ENCODE data around the gene IFNG. TPM values are rescaled to one million over a fixed set of nuclear protein-coding genes. Genes with fewer than 3 reads are reported as not detected.

Gene IFNG
- total and polyA plus RNA-seq, 2 experiments from 2014 or later, result 0.11 TPM; not detected in 1

DNA sequence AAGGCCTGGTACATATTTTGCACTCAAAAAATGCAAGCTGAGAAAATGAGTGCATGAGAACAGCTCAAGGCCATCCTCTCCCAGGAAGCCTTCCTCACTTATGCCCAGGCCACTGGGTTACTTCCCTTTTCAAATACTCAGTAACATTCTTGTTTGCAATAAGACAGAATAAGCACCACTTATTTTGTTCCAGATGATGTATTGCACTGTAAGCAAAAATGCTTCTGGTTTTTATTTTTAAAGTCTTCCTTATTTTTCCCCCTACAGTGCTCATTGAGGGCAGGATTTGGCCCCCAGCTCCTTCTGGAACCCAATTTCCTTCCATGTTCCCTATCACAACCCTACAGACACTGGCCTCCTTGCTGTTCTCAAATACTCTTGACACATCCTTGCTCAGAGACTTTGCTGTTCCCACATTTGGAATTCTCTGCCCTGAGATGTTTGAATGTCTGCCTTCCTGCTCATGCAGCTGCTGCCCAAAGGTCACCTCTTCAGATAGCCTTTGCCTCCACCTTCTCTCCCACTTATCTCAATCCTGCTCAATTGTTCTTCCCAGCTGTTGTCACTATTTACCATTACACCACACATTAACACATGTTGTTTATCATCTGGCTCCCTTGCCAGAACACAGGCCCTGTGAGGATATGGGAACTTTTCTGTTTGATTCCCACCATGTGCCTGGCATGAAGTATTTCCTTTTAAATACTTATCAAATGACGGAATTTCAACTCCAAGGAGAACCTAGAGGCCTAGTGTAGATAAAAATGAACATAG is 49.9 kb downstream of the IFNG start:
- DNase-seq (ENCODE audit: low read depth in 1 of 2, low spot score in 1 of 2), result peak in 1 of 2 donors; percentile 24
- Histone ChIP-seq H3K4me3 (no peak overlapping the region), H3K27me3 (no peaks in the 10 kb centered on the region), H3K9me3 (ENCODE audit: low read depth) (no peaks in the 10 kb centered on the region), H3K36me3 (no peaks in the 10 kb centered on the region), H3K27ac (peak overlapping the region; percentile 81), H3K4me1 (ENCODE audit: low read depth) (peaks cover 9% of the 10 kb centered on the region)
- TF ChIP-seq, protein P1, sequence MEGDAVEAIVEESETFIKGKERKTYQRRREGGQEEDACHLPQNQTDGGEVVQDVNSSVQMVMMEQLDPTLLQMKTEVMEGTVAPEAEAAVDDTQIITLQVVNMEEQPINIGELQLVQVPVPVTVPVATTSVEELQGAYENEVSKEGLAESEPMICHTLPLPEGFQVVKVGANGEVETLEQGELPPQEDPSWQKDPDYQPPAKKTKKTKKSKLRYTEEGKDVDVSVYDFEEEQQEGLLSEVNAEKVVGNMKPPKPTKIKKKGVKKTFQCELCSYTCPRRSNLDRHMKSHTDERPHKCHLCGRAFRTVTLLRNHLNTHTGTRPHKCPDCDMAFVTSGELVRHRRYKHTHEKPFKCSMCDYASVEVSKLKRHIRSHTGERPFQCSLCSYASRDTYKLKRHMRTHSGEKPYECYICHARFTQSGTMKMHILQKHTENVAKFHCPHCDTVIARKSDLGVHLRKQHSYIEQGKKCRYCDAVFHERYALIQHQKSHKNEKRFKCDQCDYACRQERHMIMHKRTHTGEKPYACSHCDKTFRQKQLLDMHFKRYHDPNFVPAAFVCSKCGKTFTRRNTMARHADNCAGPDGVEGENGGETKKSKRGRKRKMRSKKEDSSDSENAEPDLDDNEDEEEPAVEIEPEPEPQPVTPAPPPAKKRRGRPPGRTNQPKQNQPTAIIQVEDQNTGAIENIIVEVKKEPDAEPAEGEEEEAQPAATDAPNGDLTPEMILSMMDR (IDR thresholded peaks at IDR 0.05; ENCODE audit: low read depth, low read length), result no peak

- Histone ChIP-seq H3K27ac (peak overlapping the region; percentile 81), H3K36me3 (no peaks in the 10 kb centered on the region), H3K4me1 (ENCODE audit: low read depth) (peaks cover 9% of the 10 kb centered on the region), H3K4me3 (no peak overlapping the region), H3K27me3 (no peaks in the 10 kb centered on the region), H3K9me3 (ENCODE audit: low read depth) (no peaks in the 10 kb centered on the region)
- TF ChIP-seq, protein P1 (IDR thresholded peaks at IDR 0.05; ENCODE audit: low read depth, low read length), result no peak
- no peak for DNase-seq (ENCODE audit: low read depth in 1 of 2, low spot score in 1 of 2)
Observed at GRCh38 chr12:68109001-68109400, 50.5 kb downstream of the IFNG start.

GRCh38 chr12:68106660-68107059 is 52.9 kb downstream of the IFNG start:
- Histone ChIP-seq H3K4me1 (ENCODE audit: low read depth) (peaks cover 9% of the 10 kb centered on the region), H3K9me3 (ENCODE audit: low read depth) (no peaks in the 10 kb centered on the region), H3K27me3 (no peaks in the 10 kb centered on the region), H3K4me3 (no peak overlapping the region), H3K36me3 (no peaks in the 10 kb centered on the region), H3K27ac (no peak overlapping the region)
- DNase-seq (ENCODE audit: low read depth in 1 of 2, low spot score in 1 of 2), result no peak
- TF ChIP-seq, protein P1 (IDR thresholded peaks at IDR 0.05; ENCODE audit: low read depth, low read length), result no peak

DNA sequence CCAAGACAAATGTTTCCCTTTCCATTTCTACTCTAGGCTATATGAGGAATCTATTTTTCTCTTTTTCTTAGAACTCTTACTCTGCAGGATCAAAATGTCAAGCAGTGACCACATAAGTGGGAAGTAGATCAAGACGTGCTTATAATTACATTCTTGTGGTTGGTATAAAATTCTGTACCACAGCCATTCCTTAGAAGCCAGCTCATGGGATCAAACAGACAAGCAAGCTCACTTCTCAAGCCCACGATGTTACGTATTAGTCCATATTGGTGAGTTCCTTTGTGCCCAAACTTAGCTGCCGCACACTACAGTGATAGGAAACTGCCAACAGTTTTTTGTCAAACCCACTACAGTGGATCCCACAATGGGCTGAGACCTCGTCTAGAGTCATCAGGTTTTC is 53.4 kb downstream of the IFNG start:
- H3K4me1 ChIP-seq (ENCODE audit: low read depth), result peaks cover 9% of the 10 kb centered on the region
- H3K4me3 ChIP-seq, result no peak overlapping the region
- H3K27ac ChIP-seq, result no peak overlapping the region
- TF ChIP-seq, protein P1 (IDR thresholded peaks at IDR 0.05; ENCODE audit: low read depth, low read length), result no peak
- H3K9me3 ChIP-seq (ENCODE audit: low read depth), result no peaks in the 10 kb centered on the region
- no peaks in the 10 kb centered on the region for H3K27me3 ChIP-seq
- DNase-seq (ENCODE audit: low read depth in 1 of 2, low spot score in 1 of 2), result peak in 1 of 2 donors; percentile 39
- H3K36me3 ChIP-seq, result no peaks in the 10 kb centered on the region

Other genes with a start within 250 kb of the IFNG start
- 0.07 TPM in 1 of 2 replicates, not detected in the other for gene IFNG-AS1, start 170.3 kb downstream of the IFNG start, total RNA-seq
- gene IFNG-AS1, start 170.3 kb downstream of the IFNG start, polyA plus RNA-seq, result 0.39 TPM in 1 of 2 replicates, not detected in the other
- not detected in 2 replicates for gene IL26, start 66.1 kb upstream of the IFNG start, total RNA-seq
- gene IL26, start 66.1 kb upstream of the IFNG start, polyA plus RNA-seq, result not detected in 2 replicates
- gene IL22, start 93.9 kb upstream of the IFNG start, total RNA-seq, result not detected in 2 replicates
- gene IL22, start 93.9 kb upstream of the IFNG start, polyA plus RNA-seq, result not detected in 2 replicates
- 13.9 and 23.9 TPM in 2 replicates for gene MDM1, start 172.6 kb upstream of the IFNG start, total RNA-seq
- gene MDM1, start 172.6 kb upstream of the IFNG start, polyA plus RNA-seq, result 13.4 and 18.0 TPM in 2 replicates